NCI-H128 (cell line): ENCODE data around the gene PRSS36.
A peak's percentile ranks its signal among the peaks of the same experiment; 100 is the strongest.
"Not testable (repeated sequence)": the region's sequence is repeated elsewhere in the genome, so short reads cannot be mapped to it uniquely, and the experiment has no call there.

ENCODE experiments used
- DNase-seq: peaks from one replicate; lab custom pipeline; 2025; ENCODE audit not compliant: unreplicated experiment; lab: John Stamatoyannopoulos, UW

The PRSS36 gene

DNA sequence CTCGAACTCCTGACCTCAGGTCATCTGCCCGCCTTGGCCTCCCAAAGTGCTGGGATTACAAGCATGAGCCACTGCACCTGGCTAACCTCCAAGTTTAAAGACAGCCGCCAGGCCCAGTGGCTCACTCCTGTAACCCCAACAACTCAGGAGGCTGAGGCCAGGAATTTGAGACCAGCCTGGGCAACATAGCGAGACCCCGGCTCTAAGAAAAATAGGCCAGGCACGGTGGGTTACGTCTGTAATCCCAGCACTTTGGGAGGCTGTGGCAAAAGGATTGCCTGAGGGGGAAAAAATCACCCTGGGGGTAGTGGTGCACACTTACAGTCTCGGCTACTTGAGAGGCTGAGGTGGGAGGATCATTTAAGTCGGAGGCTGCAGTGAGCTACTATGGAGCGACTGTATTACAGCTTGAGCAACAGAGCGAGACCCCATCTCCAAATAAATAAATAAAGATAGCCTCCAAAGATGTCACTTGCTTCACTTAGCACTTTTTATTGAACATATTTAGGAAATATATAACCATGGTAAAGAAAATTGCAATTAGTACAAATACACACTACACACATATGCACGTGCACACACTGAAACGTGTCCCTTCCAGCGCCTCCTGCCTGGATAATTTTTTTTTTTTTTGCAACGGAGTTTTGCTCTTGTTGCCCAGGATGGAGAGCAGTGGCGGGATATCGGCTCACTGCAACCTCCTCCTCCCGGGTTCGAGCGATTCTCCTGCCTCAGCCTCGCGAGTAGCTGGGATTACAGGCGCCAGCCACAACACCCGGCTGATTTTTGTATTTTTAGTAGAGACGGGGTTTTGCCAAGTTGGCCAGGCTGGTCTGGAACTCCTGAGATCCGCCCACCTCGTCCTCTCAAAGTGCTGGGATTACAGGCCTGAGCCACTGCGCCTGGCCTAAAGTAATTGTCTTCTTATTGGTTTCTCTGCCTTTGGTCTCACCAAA, 43.1 kb downstream of the PRSS36 start:
- DNase-seq, result no peak

- DNase-seq, result no peak
Measured at GRCh38 chr16:31105677-31106213, 44.1 kb downstream of the PRSS36 start.

DNA sequence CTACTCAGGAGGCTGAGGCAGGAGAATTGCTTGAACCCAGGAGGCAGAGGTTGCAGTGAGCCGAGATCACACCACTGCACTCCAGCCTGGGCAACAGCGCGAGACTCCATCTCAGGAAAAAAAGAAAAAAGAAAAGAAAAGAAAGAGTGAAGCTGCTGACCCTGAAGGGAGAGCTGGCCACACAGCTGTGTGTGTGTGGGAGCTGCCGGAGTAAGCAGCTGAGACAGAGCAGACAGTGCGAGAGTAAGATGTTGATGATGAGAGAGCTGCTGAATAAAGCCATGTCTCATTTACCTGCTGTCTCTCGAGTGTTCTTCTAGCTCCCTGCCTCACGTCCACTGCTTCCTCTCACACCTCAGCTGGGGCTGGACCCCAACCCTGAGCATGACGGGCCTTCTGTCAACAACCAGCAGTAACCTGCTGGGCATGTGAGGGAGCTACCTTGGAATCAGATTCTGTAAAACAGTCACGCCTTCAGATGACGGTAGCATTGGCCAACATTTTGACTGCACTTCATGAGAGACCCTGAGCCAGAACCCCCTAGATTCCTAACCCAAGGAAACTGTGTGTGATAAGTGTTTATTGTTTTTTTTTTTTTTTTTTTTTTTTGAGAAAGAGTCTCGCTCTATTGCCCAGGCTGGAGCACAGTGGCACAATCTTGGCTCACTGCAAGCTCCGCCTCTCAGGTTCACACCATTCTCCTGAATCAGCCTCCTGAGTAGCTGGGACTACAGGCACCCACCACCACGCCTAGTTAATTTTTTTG, 48.8 kb downstream of the PRSS36 start:
- DNase-seq, result not testable (repeated sequence)

GRCh38 chr16:31099860-31100638, 49.8 kb downstream of the PRSS36 start:
- no peak for DNase-seq

DNA sequence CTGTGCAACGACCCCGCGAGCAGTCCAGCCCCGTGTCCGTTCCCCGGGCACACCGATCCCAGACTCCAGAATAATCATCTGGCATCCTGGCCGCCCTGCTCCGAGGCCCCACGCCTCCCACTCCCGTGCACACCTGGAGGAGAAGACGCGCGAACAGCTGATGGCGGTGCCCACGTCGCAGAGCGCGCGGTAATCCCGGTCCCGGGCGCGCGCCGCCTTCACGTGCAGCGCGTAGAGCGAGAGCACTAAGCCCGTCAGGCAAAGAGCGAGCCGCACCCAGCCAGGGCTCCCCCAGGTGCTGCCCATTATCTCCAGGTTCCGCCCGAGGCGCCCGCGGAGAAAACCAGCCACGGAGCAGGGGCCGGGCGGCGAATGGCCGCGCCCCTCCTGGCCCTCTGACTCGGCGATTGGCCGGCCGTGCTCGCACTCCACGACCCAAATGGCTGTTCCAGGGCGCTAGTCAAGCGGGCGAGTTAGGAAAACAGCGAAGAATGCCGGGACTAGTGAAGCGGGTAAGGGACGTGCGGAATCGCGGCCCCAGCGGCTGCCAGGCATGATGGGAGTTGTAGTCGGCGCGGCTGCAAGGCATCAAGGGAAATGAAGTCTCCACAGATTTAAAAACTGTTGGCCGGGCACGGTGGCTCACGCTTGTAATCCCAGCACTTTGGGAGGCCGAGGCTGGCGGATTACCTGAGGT, 55.3 kb downstream of the PRSS36 start, which contains the start of gene VKORC1:
Gene VKORC1, minus strand, starts transcription at position 374 of the 697 bp plus-strand sequence. Its CDS starts 68 bp downstream, at position 306.
- DNase-seq, result peak; percentile 90

GRCh38 chr16:31094088-31094423, 55.8 kb downstream of the PRSS36 start:
- DNase-seq, result no peak

GRCh38 chr16:31093132-31093703, 56.6 kb downstream of the PRSS36 start:
- DNase-seq, result no peak

- DNase-seq, result no peak
Measured at GRCh38 chr16:31092330-31092729, 57.5 kb downstream of the PRSS36 start.

- DNase-seq, result no peak
Measured at GRCh38 chr16:31090540-31090939, 59.3 kb downstream of the PRSS36 start.

DNA sequence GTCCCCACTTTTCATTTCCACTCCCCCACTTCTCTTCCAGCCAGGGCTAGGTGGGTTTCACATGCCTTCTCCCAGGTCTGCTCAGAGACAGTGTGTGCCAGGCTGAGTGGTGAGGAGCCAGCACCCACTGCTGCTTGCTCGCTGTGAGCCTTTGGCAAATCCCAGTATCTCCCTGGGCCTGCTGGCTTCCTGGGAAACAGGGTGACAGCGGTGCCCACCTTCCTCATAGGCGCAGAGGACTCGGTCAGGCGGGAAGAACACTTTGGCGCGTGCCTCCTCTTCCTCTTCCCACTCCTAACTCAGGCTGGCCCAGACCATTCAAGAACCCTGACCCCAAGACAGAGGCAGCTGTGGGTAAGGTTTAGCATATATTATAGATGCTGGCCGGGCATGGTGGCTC, 60.7 kb downstream of the PRSS36 start:
- DNase-seq, result no peak
